ENCODE data around the gene CTBP1.

The CTBP1 gene

DNA sequence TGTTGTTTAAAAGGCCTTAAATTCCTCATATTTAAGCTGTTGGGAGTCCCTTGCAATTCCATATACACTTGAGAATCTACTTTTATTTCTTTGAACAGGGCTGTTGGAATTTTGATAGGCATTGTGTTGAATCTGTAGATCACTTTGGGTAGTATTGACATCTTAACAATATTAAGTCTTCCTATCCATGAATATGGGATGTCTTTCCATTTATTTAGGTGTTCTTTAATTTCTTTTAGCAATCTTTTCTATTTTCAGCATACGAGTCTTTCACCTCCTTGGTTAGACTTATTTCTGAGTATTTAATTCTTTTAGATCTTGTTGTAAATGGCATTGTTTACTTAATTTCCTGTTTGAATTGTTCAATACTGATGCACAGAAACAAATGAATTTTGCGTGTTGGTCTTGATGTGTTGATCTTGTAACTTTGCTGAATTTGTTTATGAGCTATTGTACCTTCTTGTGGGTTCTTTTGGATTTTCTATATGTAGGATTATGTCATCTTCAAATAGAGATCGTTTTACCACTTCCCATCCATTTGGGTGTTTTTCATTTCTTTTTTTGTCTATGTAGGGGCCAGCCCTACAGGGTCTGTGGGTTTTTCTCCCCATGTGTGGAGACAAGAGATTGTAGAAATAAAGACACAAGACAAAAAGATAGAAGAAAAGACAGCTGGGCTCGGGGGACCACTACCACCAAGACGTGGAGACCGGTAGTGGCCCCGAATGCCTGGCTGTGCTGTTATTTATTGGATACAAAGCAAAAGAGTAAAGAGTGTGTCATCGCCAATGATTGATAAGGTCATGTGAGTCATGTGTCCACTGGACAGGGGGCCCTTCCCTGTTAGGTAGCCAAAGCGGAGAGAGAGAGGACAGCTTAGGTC, 18.2 kb upstream of the CTBP1 start:
- H3K4me2 ChIP-seq (ENCODE audit: low read depth, low read length, poor library complexity, severe bottlenecking), result no peak overlapping the region
- no peaks in the 10 kb centered on the region for H3F3A ChIP-seq (ENCODE audit: low read depth)
- no peaks in the 10 kb centered on the region for H3K27me3 ChIP-seq (ENCODE audit: insufficient read depth, low read length, poor library complexity, severe bottlenecking)
- no peaks in the 10 kb centered on the region for H3K79me2 ChIP-seq (ENCODE audit: insufficient read depth, low read length)
- no peaks in the 10 kb centered on the region for H4K20me1 ChIP-seq (ENCODE audit: insufficient read depth, low read length, poor library complexity, severe bottlenecking)
- no peak overlapping the region for H3K9ac ChIP-seq (ENCODE audit: low read depth, low read length, poor library complexity, severe bottlenecking)
- H2AFZ ChIP-seq (ENCODE audit: low read length), result no peak overlapping the region
- no peaks in the 10 kb centered on the region for H3K36me3 ChIP-seq (ENCODE audit: insufficient read depth, low read length)
- no peaks in the 10 kb centered on the region for H3K4me1 ChIP-seq (ENCODE audit: insufficient read depth, low read length, poor library complexity, severe bottlenecking)
- no peaks in the 10 kb centered on the region for H3K9me2 ChIP-seq (replicated peaks; ENCODE audit: low read depth, low read length)
- no peak overlapping the region for H3K4me3 ChIP-seq (ENCODE audit: low read length, poor library complexity, severe bottlenecking)
- H3K9me3 ChIP-seq (ENCODE audit: insufficient read depth, low read depth, low read length), result no peaks in the 10 kb centered on the region; the same call in 1 of the 2 replicates
- TF ChIP-seq EZH2phosphoT487 (IDR thresholded peaks at IDR 0.05; ENCODE audit: borderline replicate concordance), result no peak
- TF ChIP-seq, protein P1, sequence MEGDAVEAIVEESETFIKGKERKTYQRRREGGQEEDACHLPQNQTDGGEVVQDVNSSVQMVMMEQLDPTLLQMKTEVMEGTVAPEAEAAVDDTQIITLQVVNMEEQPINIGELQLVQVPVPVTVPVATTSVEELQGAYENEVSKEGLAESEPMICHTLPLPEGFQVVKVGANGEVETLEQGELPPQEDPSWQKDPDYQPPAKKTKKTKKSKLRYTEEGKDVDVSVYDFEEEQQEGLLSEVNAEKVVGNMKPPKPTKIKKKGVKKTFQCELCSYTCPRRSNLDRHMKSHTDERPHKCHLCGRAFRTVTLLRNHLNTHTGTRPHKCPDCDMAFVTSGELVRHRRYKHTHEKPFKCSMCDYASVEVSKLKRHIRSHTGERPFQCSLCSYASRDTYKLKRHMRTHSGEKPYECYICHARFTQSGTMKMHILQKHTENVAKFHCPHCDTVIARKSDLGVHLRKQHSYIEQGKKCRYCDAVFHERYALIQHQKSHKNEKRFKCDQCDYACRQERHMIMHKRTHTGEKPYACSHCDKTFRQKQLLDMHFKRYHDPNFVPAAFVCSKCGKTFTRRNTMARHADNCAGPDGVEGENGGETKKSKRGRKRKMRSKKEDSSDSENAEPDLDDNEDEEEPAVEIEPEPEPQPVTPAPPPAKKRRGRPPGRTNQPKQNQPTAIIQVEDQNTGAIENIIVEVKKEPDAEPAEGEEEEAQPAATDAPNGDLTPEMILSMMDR (conservative IDR thresholded peaks at IDR 0.05; ENCODE audit: low read length), result no peak

DNA sequence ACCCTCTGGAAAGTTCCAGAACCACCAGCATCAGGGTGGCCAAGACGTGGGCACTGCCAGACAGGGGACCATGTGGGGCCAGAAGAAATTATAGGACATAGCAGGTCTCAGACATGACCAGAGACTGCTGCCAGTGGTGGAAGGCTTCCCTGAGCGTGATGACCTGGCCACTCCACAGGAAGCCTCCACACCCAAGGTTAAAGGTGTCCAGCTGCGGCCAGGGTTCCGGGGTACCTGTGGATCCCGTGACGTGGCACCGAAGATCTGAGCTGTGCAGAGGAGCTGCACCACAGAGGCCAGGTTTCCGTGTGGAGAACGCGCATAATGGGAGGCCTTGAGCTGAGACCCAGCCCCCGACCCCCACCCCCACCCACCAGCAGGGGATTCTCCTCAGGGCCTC, 16.4 kb upstream of the CTBP1 start:
- TF ChIP-seq EZH2phosphoT487 (IDR thresholded peaks at IDR 0.05; ENCODE audit: borderline replicate concordance), result no peak
- TF ChIP-seq, protein P1 (conservative IDR thresholded peaks at IDR 0.05; ENCODE audit: low read length), result no peak
- H3K27me3 ChIP-seq (ENCODE audit: insufficient read depth, low read length, poor library complexity, severe bottlenecking), result no peaks in the 10 kb centered on the region
- H3K4me3 ChIP-seq (ENCODE audit: low read length, poor library complexity, severe bottlenecking), result no peak overlapping the region
- no peaks in the 10 kb centered on the region for H4K20me1 ChIP-seq (ENCODE audit: insufficient read depth, low read length, poor library complexity, severe bottlenecking)
- no peaks in the 10 kb centered on the region for H3K36me3 ChIP-seq (ENCODE audit: insufficient read depth, low read length)
- no peaks in the 10 kb centered on the region for H3K4me1 ChIP-seq (ENCODE audit: insufficient read depth, low read length, poor library complexity, severe bottlenecking)
- no peaks in the 10 kb centered on the region for H3K9me2 ChIP-seq (replicated peaks; ENCODE audit: low read depth, low read length)
- H3K79me2 ChIP-seq (ENCODE audit: insufficient read depth, low read length), result no peaks in the 10 kb centered on the region
- H3K9me3 ChIP-seq (ENCODE audit: insufficient read depth, low read depth, low read length), result no peaks in the 10 kb centered on the region; the same call in 1 of the 2 replicates
- H2AFZ ChIP-seq (ENCODE audit: low read length), result no peak overlapping the region
- no peak overlapping the region for H3K9ac ChIP-seq (ENCODE audit: low read depth, low read length, poor library complexity, severe bottlenecking)
- no peak overlapping the region for H3K4me2 ChIP-seq (ENCODE audit: low read depth, low read length, poor library complexity, severe bottlenecking)
- H3F3A ChIP-seq (ENCODE audit: low read depth), result no peaks in the 10 kb centered on the region

- Histone ChIP-seq H3K4me2 (ENCODE audit: low read depth, low read length, poor library complexity, severe bottlenecking) (no peak overlapping the region), H3K27me3 (ENCODE audit: insufficient read depth, low read length, poor library complexity, severe bottlenecking) (no peaks in the 10 kb centered on the region), H2AFZ (ENCODE audit: low read length) (no peak overlapping the region), H3K36me3 (ENCODE audit: insufficient read depth, low read length) (no peaks in the 10 kb centered on the region), H4K20me1 (ENCODE audit: insufficient read depth, low read length, poor library complexity, severe bottlenecking) (no peaks in the 10 kb centered on the region), H3K9ac (ENCODE audit: low read depth, low read length, poor library complexity, severe bottlenecking) (no peak overlapping the region), H3F3A (ENCODE audit: low read depth) (no peaks in the 10 kb centered on the region), H3K9me2 (replicated peaks; ENCODE audit: low read depth, low read length) (no peaks in the 10 kb centered on the region), H3K4me1 (ENCODE audit: insufficient read depth, low read length, poor library complexity, severe bottlenecking) (no peaks in the 10 kb centered on the region), H3K4me3 (ENCODE audit: low read length, poor library complexity, severe bottlenecking) (no peak overlapping the region), H3K79me2 (ENCODE audit: insufficient read depth, low read length) (no peaks in the 10 kb centered on the region), H3K9me3 (ENCODE audit: insufficient read depth, low read depth, low read length) (no peaks in the 10 kb centered on the region; the same call in 1 of the 2 replicates)
- TF ChIP-seq EZH2phosphoT487 (IDR thresholded peaks at IDR 0.05; ENCODE audit: borderline replicate concordance), result no peak
Measured at GRCh38 chr4:1264942-1265341, 16.0 kb upstream of the CTBP1 start.
